GM20000 (cell line): ENCODE data around the gene LPP.

Source experiments
- DNase-seq: peaks from one replicate; pipeline ENCODE4 v3.0.0; 2012; ENCODE audit warnings: low spot score
- CTCF ChIP-seq: IDR thresholded peaks from 2 replicates; pipeline ENCODE4 v1.5.1; 2012; ENCODE audit warnings: mild to moderate bottlenecking, control low read depth; ENCODE audit errors: extremely low read depth, missing control alignments

Gene LPP

GRCh38 chr3:188906236-188906635, 752.3 kb downstream of the LPP start:
- no peak for DNase-seq
- no peak for TF ChIP-seq CTCF

GRCh38 chr3:188908002-188908850, 754.3 kb downstream of the LPP start:
- no peak for DNase-seq
- no peak for TF ChIP-seq CTCF

GRCh38 chr3:188911026-188911850, 757.3 kb downstream of the LPP start:
- no peak for DNase-seq
- TF ChIP-seq CTCF, result no peak

- no peak for TF ChIP-seq CTCF
- no peak for DNase-seq
Observed at GRCh38 chr3:188913084-188913483, 759.1 kb downstream of the LPP start.

GRCh38 chr3:188914552-188914951, 760.6 kb downstream of the LPP start:
- TF ChIP-seq CTCF, result no peak
- no peak for DNase-seq

GRCh38 chr3:188915127-188915526, 761.2 kb downstream of the LPP start:
- no peak for DNase-seq
- no peak for TF ChIP-seq CTCF

- TF ChIP-seq CTCF, result no peak
Observed at GRCh38 chr3:188916934-188917401, 763.0 kb downstream of the LPP start.

More at GRCh38 chr3:188916934-188917401, 763.0 kb downstream of the LPP start:
- DNase-seq, result no peak
